Smooth muscle cell (in vitro differentiated cells): Measurements from ENCODE around the gene RIOK3. TPM values are rescaled to one million over a fixed set of nuclear protein-coding genes. Genes with fewer than 3 reads are reported as not detected.

ENCODE experiments used
- DNase-seq: peaks from one replicate; lab custom pipeline; 2025; ENCODE audit not compliant: unreplicated experiment; lab: John Stamatoyannopoulos, UW
- H2AFZ ChIP-seq: fragments of 200-600 bp; sonication (generic); 2 replicates; pipeline ENCODE4 v1.6.0; 2016; ENCODE audit warnings: antibody characterized with exemption, low read depth, mild to moderate bottlenecking
- H3F3A ChIP-seq: fragments of 200-600 bp; sonication (generic); 2 replicates; pipeline ENCODE4 v1.6.0; 2017; ENCODE audit warnings: antibody characterized with exemption, low read depth
- H3K27ac ChIP-seq: fragments of 200-600 bp; sonication (generic); 2 replicates; pipeline ENCODE4 v1.5.1; 2016; ENCODE audit warnings: low read depth, mild to moderate bottlenecking
- H3K27me3 ChIP-seq: fragments of 200-600 bp; sonication (generic); 2 replicates; pipeline ENCODE4 v1.6.1; 2016; ENCODE audit warnings: low read depth, mild to moderate bottlenecking
- H3K36me3 ChIP-seq: fragments of 200-600 bp; sonication (generic); 2 replicates; pipeline ENCODE4 v1.5.1; 2016; ENCODE audit warnings: low read depth
- H3K4me1 ChIP-seq: fragments of 200-600 bp; sonication (generic); 2 replicates; pipeline ENCODE4 v1.5.1; 2016; ENCODE audit warnings: low read depth
- H3K4me2 ChIP-seq: fragments of 200-600 bp; sonication (generic); 2 replicates; pipeline ENCODE4 v1.6.0; 2016; ENCODE audit warnings: mild to moderate bottlenecking
- H3K4me3 ChIP-seq: fragments of 200-600 bp; sonication (generic); 2 replicates; pipeline ENCODE4 v1.5.1; 2016; ENCODE audit warnings: mild to moderate bottlenecking
- H3K79me2 ChIP-seq: fragments of 200-600 bp; sonication (generic); 2 replicates; pipeline ENCODE4 v1.6.0; 2016; ENCODE audit warnings: low read depth, mild to moderate bottlenecking
- H3K9ac ChIP-seq: fragments of 200-600 bp; sonication (generic); 2 replicates; pipeline ENCODE4 v1.6.0; 2016; ENCODE audit warnings: low read depth
- H3K9me3 ChIP-seq: fragments of 200-600 bp; sonication (generic); replicated peaks from 2 replicates; pipeline ENCODE4 v1.5.1; 2016; ENCODE audit warnings: low read depth
- H4K20me1 ChIP-seq: fragments of 200-600 bp; sonication (generic); 2 replicates; pipeline ENCODE4 v1.6.0; 2016; ENCODE audit warnings: low read depth
- WGBS: methylation state at CpG from one replicate; pipeline ENCODE4 v1.1.7; 2016; ENCODE audit warnings: low lambda C conversion rate; 5-methylcytosine and 5-hydroxymethylcytosine counted together
- polyA plus RNA-seq: library from polyadenylated mRNA; unstranded; fragments of >200 nt; fragmentation: Nextera tagmentation; extraction: Ambion mirVana; gene quantifications from 2 replicates; pipeline ENCODE4 v1.2.1, GENCODE V29; 2016
- total RNA-seq: library from RNA; depleted of rRNA; stranded (reverse); fragments of >200 nt; gene quantifications from 2 replicates; pipeline ENCODE4 v1.2.3, GENCODE V29; 2014
- TF ChIP-seq, protein P1 (sequence below): fragments of 200-600 bp; sonication (generic); IDR thresholded peaks from 2 replicates; pipeline ENCODE4 v1.5.1; 2017; ENCODE audit warnings: borderline replicate concordance, mild to moderate bottlenecking, antibody characterized with exemption; ENCODE audit not compliant: insufficient read depth, poor library complexity, severe bottlenecking

The RIOK3 gene
- total and polyA plus RNA-seq, 2 experiments from 2014 or later = 56.0 to 79.9 TPM

DNA sequence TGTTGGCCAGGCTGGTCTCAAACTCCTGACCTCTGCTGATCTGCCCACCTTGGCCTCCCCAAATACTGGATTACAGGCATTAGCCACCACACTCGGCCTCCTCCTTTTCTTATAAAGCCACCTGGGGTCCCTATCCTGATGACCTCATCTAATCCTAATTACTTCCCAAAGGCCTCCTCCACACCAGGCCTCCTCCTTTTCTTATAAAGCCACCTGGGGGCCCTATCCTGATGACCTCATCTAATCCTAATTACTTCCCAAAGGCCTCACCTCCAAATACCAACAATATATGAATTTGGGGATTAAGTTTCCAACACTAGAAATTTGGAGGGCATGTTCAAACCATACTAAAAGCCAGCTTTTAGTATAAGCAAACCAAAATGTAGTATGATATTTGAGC lies 40.6 kb downstream of the RIOK3 start:
- H3K4me3 ChIP-seq = no peak overlapping the region
- H4K20me1 ChIP-seq = no peaks in the 10 kb centered on the region
- H2AFZ ChIP-seq = no peak overlapping the region
- no peaks in the 10 kb centered on the region for H3F3A ChIP-seq
- H3K36me3 ChIP-seq = no peaks in the 10 kb centered on the region
- DNase-seq = no peak
- peaks cover 16% of the 10 kb centered on the region for H3K4me1 ChIP-seq
- no peak overlapping the region for H3K9ac ChIP-seq
- no peaks in the 10 kb centered on the region for H3K27me3 ChIP-seq
- H3K9me3 ChIP-seq = no peaks in the 10 kb centered on the region
- no peak overlapping the region for H3K4me2 ChIP-seq
- TF ChIP-seq, protein P1, sequence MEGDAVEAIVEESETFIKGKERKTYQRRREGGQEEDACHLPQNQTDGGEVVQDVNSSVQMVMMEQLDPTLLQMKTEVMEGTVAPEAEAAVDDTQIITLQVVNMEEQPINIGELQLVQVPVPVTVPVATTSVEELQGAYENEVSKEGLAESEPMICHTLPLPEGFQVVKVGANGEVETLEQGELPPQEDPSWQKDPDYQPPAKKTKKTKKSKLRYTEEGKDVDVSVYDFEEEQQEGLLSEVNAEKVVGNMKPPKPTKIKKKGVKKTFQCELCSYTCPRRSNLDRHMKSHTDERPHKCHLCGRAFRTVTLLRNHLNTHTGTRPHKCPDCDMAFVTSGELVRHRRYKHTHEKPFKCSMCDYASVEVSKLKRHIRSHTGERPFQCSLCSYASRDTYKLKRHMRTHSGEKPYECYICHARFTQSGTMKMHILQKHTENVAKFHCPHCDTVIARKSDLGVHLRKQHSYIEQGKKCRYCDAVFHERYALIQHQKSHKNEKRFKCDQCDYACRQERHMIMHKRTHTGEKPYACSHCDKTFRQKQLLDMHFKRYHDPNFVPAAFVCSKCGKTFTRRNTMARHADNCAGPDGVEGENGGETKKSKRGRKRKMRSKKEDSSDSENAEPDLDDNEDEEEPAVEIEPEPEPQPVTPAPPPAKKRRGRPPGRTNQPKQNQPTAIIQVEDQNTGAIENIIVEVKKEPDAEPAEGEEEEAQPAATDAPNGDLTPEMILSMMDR = no peak
- H3K79me2 ChIP-seq = no peaks in the 10 kb centered on the region
- no peak overlapping the region for H3K27ac ChIP-seq
- 54% methylated on average over 1 of the region's 1 CpG for WGBS

DNA sequence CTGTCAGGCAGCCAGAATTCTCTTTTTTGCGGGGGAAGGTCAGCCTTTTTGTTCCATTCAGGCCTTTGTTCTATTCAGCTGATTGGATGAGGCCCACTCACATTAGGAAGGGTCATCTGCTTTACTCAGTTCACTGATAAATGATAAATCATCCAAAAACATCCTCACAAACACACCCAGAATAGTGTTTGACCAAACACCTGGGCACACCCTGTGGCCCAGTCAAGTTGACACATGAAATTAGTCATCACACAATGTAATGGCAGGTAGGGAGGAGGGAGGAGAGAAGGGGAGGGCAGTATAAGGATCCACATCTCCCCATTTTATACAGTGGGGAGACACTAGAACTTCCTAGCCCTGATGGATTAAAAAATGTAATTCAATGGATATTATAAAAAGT lies 41.9 kb downstream of the RIOK3 start:
- Histone ChIP-seq H3K27ac (no peak overlapping the region), H4K20me1 (no peaks in the 10 kb centered on the region), H3K9ac (no peak overlapping the region), H3K4me1 (peaks cover 21% of the 10 kb centered on the region), H3K79me2 (no peaks in the 10 kb centered on the region), H3K4me3 (no peak overlapping the region), H3K4me2 (no peak overlapping the region), H2AFZ (no peak overlapping the region), H3F3A (no peaks in the 10 kb centered on the region), H3K27me3 (no peaks in the 10 kb centered on the region), H3K9me3 (no peaks in the 10 kb centered on the region), H3K36me3 (no peaks in the 10 kb centered on the region)
- 85% methylated on average over 1 of the region's 1 CpG for WGBS
- TF ChIP-seq, protein P1 = no peak
- DNase-seq = no peak

DNA sequence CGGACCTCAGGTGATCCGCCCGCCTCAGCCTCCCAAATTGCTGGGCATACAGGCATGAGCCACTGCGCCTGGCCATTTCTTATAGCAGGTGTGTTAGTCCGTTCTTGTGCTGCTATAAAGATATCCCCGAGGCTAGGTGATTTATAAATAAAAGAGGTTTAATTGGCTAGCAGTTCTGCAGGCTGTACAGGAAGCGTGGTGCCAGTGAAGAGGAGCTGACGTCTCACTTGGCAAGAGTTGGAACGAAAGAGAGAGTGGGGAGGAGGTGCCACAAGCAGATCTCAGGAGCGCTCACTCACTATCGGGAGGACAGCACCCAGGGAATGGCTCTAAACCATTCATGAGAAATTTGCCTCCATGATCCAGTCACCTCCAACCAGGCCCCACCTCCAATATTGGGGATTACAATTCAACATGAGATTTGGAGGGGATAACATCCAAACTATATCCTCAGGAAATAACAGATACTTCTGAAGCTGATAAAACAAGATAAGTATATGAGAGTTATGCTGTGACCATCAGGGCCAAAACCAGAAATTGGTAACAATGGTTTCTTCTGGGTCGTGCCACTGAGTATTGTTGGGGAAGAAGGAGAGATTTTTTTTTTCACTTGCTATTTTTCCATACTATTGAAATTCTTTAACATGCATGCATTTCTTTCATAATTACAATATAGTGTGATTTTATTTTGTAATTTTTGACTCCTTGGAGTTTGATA lies 42.8 kb downstream of the RIOK3 start:
- Histone ChIP-seq H3K4me3 (no peak overlapping the region), H3K4me1 (peaks cover 21% of the 10 kb centered on the region), H3K36me3 (no peaks in the 10 kb centered on the region), H3K79me2 (no peaks in the 10 kb centered on the region), H3K4me2 (no peak overlapping the region), H3K9ac (no peak overlapping the region), H3K27ac (no peak overlapping the region), H2AFZ (no peak overlapping the region), H3F3A (no peaks in the 10 kb centered on the region), H3K9me3 (no peaks in the 10 kb centered on the region), H3K27me3 (no peaks in the 10 kb centered on the region), H4K20me1 (no peaks in the 10 kb centered on the region)
- TF ChIP-seq, protein P1 = no peak
- 90% methylated on average over 12 of the region's 12 CpGs for WGBS
- no peak for DNase-seq

DNA sequence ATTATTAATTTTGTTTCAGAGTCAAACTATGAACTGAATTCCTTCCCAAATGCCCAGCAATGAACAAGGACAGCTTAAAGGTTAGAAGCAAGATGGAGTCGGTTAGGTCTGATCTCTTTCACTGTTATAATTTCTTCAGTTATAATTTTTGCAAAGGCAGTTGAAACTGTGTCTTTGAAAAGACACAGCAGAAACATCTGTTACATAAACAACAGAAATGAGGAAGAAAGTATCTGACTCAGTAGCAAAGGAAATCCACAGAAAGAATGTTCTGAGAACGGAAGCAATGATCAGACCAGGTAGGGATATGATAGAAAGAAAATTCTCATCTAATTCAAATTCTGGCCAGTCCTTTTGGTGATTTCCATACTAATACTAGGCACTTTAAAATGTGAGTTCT lies 45.0 kb downstream of the RIOK3 start:
- H3K79me2 ChIP-seq = no peaks in the 10 kb centered on the region
- H3K4me1 ChIP-seq = peaks cover 28% of the 10 kb centered on the region
- no peak overlapping the region for H2AFZ ChIP-seq
- TF ChIP-seq, protein P1 = no peak
- no peak for DNase-seq
- no peaks in the 10 kb centered on the region for H4K20me1 ChIP-seq
- H3K4me2 ChIP-seq = no peak overlapping the region
- H3K36me3 ChIP-seq = no peaks in the 10 kb centered on the region
- 93% methylated on average over 2 of the region's 2 CpGs for WGBS
- no peaks in the 10 kb centered on the region for H3K27me3 ChIP-seq
- no peak overlapping the region for H3K27ac ChIP-seq
- no peaks in the 10 kb centered on the region for H3F3A ChIP-seq
- no peak overlapping the region for H3K4me3 ChIP-seq
- no peaks in the 10 kb centered on the region for H3K9me3 ChIP-seq
- H3K9ac ChIP-seq = no peak overlapping the region
